Measurements from ENCODE around the gene ZNF467.

DNA sequence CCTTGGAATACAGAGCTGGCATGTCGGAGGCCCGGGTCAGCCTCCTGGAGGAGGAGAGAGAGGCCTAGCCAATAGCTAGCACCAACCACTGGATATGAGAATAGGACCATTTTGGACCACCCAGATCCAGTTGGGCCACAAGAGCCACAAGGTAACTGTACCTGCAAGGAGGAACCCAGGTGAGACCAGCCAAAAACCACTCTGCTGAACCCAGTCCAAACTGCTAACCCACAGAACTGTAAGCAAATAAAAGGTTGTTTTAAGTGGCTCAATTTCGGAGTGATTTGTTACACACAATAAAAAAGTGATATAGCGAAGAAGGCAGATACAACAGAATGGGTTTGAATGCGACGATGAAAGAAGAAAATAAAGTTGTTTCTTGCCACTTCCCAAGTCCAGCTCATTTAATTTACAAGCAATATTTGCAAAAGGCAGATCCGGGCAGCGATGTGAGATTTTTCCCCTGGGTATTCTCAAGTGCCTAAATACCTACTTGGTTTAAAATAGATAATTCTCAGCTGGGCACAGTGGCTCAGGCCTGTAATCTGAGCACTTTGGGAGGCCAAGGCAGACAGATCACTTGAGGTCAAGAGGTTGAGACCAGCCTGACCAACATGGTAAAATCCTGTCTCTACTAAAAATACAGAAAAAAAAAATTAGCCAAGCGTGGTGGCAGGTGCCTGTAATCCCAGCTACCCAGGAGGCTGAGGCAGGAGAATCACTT lies 23.1 kb downstream of the ZNF467 start:
- no peak for TF ChIP-seq POLR2AphosphoS5 (IDR thresholded peaks at IDR 0.05)
- TF ChIP-seq, protein P1, sequence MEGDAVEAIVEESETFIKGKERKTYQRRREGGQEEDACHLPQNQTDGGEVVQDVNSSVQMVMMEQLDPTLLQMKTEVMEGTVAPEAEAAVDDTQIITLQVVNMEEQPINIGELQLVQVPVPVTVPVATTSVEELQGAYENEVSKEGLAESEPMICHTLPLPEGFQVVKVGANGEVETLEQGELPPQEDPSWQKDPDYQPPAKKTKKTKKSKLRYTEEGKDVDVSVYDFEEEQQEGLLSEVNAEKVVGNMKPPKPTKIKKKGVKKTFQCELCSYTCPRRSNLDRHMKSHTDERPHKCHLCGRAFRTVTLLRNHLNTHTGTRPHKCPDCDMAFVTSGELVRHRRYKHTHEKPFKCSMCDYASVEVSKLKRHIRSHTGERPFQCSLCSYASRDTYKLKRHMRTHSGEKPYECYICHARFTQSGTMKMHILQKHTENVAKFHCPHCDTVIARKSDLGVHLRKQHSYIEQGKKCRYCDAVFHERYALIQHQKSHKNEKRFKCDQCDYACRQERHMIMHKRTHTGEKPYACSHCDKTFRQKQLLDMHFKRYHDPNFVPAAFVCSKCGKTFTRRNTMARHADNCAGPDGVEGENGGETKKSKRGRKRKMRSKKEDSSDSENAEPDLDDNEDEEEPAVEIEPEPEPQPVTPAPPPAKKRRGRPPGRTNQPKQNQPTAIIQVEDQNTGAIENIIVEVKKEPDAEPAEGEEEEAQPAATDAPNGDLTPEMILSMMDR (IDR thresholded peaks at IDR 0.05): no peak
- no peak for TF ChIP-seq EP300 (IDR thresholded peaks at IDR 0.05; ENCODE audit: low read depth)
